HG02763 (cell line): ENCODE measurements around the gene PDGFRB.

Source experiments
- ATAC-seq: cut with Tn5 transposase; IDR thresholded peaks from one replicate; pipeline ENCODE4 v1.9.1; 2021; ENCODE audit warnings: mild to moderate bottlenecking, moderate library complexity; ENCODE audit not compliant: unreplicated experiment

Gene PDGFRB

DNA sequence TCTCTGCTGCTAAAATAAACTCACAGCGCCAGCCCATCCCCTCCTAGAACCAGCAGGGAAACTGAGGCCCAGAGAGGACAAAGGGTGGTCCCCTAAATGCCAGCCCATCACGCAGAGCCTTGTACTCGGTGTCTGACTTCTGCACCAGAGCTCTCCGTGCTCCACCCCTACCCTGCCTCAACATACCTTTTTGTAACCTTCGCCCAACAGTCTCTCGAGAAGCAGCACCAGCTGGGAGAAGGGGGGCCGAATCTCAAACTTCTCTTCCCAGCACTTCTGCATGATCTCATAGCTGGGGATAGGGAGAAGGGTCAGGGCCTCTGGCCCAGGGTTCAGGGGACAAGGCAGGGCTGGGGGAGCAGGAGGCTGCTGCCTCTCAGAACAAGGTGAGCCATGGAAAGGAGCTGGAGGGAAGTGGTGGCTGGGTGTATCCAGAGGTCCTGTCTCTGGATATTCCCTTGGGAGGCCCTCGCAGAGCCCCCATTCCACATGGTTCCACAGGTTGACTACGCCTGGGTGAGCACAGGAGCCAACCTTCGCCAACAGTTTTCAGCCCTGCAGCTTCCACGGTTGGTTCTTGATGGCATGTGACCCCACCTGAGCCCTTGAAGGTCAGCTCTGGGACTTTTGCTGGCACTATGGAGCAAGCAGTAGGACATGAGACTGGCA is 37.0 kb downstream of the PDGFRB start:
- ATAC-seq = no peak

- ATAC-seq = no peak
Measured at GRCh38 chr5:150117945-150118560, 37.6 kb downstream of the PDGFRB start.

- no peak for ATAC-seq
Measured at GRCh38 chr5:150116667-150117400, 38.8 kb downstream of the PDGFRB start.

DNA sequence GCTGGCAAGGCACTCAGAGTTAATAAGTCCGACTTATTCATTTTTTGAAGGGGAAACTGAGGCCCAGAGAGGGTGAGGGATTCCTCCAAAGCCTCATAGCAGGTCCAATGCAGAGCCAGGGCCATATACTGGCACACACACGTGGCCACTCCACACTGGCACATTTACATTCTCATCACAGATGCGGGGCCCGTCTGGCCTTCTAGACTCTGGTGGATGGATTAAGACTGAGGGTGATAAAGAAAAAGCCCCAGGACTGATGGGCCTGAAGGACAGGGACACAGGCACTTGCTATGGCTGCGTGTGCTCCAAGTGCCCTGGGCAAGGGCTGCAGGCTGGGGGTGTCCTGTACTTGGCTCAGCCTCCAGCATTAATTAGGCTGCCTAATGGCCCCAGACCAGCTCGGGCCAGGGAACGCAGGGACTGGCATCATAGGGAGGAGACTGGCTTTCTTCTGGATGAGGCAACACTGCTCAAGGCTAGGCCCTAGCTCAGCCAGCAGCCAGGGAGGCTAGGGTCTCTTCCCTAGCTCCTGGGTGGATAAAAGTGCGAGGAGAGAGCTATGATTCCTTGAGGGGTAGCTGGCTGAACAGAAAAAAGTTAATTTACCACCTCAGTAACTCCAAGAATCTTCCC is 40.8 kb downstream of the PDGFRB start:
- ATAC-seq = no peak

- ATAC-seq = no peak
Measured at GRCh38 chr5:150114102-150114641, 41.5 kb downstream of the PDGFRB start.

DNA sequence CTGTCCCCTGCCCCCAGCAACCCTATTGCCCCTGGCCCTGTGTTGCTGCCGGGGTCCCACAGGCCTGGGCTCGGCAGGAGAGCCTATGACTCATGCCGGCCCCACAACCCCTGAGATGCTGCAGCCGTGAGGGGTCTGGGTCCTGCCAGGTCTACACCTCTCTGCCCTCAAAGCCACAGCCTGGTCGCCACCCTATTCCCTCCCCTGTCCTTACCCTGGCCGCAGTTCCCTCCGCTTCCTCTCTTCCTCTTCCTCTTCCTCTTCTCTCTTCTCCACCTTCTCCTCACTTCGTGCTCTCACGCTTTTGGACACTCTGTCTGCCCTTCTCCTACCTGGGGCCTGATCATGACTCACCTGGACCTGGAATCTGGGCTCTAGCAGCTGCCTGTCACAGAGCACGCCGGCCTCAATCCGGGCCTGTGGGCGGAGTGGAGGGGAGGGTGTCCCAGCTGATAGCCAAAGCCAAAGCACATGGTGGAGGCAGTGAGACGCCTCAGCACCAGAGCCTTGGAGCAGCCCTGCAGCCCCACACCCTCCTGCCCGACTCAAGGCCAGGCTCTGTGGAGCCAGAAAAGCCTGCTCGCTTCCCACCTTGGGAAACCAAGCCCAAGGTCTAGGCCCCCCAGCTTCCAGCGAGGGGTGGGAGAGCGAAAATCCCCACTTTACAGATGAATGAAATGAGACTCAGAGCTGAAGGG is 42.4 kb downstream of the PDGFRB start:
- ATAC-seq = no peak

GRCh38 chr5:150112201-150113046 is 43.2 kb downstream of the PDGFRB start:
- ATAC-seq = no peak

- ATAC-seq = no peak
Measured at GRCh38 chr5:150111122-150111521, 44.5 kb downstream of the PDGFRB start.

DNA sequence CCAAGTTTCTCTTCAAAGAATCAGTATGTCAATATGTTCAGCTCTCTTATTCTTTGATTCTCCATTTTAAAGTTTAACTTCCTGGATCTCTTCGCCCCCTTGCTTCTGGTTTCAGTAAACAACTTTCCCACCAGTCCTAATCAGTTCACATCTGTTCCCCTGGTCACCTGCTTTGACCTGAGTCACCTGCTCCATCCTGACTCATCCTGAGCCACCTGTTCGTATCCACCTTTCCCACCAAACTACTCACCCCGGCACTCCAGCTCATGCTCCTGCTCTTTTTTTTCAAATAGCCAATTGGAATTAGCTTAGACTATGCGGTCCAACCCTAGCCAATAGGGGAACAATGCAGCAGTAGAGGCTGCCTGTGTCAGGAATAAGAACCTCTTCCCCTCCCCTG is 45.7 kb downstream of the PDGFRB start:
- no peak for ATAC-seq

DNA sequence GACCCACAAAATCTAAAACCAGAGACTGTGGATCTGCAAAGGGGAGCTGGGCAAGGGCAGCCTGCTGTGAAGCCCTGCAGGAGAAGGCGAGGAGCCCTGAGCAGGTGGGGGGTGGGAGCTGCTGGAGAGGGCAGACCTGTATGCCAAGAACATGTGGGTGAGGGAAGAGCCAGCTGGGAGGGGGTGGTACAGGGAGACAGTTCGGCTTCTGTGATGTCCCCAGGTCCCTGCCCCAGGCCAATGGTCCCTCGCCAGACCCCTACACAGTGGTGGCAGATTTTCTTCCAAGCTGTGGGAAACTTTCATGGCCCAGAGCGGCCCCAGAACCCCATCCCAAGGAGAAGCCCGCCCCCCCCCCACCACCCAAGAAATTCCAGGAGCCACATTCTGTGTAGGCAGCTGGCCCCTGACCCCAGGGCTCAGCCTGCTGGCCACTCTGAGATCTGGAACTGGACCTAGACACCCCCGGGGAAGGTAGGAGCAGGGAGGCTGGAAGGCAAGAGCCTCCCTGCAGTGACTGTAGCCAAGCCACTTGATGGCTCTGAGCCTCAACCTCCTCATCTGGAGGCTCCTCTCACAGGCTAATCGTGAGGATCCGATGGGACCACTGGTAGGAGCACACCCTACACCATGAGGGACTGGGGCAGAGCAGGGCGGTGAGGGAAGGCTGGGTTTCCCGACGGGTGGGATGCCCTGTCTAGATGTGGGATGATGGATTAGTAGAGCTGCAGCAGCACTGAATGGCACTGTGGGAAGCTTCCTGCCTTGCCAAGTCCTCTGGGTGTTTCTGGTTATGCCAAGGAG is 46.7 kb downstream of the PDGFRB start:
- no peak for ATAC-seq

DNA sequence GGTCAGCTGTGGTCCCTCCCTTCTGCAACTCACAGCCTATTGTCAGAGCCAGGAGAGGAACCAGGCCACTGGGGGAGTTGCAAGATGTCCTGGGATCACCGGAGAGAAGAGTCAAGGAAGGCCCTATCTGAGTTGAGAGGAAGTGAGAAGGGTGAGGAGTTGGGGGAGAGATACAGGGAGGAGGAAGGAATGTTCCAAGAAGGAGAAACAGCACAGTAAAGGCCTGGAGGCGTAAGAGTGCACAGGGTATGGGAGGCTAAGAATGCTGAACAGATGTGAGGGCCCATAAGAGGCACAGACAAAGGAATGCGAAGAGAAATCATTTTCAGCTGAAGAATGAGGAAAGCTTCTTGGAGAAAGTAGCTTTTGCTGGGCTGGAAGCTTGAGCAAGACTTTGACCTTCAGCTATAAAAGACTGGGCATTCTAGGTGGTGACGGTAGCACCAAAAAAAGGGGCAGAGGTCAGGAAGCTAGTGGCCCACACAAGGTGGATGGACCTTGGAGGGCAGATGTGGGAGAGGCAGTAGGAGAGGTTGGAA is 47.7 kb downstream of the PDGFRB start:
- ATAC-seq = no peak

- no peak for ATAC-seq
Measured at GRCh38 chr5:150106674-150107426, 48.8 kb downstream of the PDGFRB start.

- no peak for ATAC-seq
Measured at GRCh38 chr5:150105928-150106615, 49.6 kb downstream of the PDGFRB start.

DNA sequence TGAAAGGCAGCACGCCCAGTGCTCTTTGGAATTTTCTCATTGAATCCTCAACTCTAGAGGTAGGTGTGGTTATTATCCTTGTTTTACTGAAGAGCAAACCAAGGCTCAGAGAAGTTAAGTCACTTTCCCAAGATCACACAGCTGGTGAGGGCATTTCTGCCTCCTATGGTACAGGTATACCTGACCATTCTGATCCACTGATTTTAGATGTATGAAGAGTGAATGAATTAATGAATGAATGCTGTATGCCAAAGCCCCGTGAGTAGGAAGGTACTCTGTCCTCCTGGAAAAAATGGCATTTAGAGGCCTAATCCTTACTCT is 51.1 kb downstream of the PDGFRB start:
- no peak for ATAC-seq

DNA sequence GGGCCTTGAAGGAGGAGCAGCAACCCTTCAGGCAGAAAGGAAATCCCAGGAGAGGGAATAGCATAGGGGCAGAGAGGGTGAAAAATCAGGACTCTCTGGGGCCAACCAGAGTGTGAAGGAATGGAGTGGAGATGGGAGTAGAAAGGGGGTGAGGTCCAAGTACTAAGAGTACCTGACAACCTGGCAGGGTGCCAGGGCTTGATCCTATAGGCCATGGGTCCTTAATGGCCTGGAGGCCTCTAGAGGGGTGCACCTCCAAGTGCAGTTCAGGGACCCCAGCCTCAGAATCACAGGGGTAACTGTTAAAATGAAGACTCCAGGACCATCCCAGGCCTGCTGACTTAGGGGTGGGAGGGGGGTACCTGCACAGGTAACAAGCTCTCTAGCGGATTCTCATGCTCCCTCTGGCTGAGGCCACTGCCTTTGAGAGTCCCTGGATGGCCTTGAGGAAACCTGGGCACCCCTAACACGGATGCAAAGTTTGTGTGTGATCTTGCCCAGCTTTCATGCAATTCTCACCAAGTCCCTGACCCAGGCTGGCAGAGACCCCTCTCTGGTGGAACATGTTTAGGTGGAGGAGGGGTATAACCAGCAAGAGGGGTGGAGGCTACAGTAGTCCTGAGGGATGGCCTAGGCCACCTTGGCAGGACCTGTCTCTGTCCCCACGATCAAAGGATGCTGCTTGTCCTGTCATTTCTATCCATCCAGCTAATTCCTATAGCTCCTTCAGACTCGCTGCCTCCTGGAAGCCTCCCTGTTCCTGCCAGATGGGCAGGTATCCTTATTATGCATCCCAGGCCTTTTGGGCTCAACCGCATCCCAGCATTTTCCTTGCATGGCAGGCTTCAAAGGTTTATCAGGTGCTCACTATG is 51.7 kb downstream of the PDGFRB start:
- no peak for ATAC-seq

DNA sequence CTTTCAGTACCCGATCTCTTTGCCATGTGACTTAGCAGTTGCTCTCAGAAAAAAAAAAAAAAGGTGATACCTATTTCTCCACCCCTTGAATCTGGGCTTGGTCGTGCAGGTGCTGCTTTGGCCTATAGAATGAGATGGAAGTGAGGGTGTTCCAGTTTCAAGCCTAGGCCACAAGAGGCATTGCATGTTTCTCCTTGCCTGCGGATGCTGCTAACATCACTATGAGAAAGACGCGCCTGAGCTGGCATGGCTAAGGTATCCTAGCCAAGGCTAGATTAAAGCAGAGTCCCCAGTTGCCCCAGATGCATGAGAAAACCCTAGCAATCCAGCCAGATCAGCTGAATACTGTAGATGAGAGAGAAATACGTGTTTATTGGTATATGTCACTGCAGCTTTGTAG is 54.6 kb downstream of the PDGFRB start:
- ATAC-seq = no peak

DNA sequence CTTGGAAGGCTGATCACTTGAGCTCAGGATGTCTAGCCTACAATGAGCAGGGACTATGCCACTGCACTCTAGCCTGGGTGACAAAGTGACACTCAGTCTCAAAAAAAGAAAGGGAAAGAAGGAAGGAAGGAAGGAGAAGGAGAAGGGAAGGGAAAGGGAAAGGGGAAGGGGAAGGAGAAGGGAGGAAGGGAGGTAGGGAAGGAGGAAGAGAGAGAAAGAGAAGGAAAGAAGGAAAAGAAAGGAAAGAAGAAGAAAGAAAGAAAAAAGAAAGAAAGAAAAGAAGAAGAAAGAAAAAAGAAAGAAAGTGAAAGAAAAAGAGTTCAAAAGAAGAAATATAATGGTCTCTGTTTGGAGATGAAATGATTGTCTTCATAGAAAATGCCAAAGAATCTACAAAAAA is 58.5 kb downstream of the PDGFRB start:
- no peak for ATAC-seq
